HG02970 (cell line): ENCODE data around the gene TMPRSS4.

Source experiments
- ATAC-seq: cut with Tn5 transposase; IDR thresholded peaks from one replicate; pipeline ENCODE4 v1.9.1; 2021; ENCODE audit warnings: mild to moderate bottlenecking, moderate library complexity, moderate number of reproducible peaks; ENCODE audit not compliant: unreplicated experiment, low FRiP score

The TMPRSS4 gene

GRCh38 chr11:118074785-118075184, 2.1 kb upstream of the TMPRSS4 start:
- ATAC-seq, result no peak

GRCh38 chr11:118078911-118079411, 2.1 kb downstream of the TMPRSS4 start:
- no peak for ATAC-seq

DNA sequence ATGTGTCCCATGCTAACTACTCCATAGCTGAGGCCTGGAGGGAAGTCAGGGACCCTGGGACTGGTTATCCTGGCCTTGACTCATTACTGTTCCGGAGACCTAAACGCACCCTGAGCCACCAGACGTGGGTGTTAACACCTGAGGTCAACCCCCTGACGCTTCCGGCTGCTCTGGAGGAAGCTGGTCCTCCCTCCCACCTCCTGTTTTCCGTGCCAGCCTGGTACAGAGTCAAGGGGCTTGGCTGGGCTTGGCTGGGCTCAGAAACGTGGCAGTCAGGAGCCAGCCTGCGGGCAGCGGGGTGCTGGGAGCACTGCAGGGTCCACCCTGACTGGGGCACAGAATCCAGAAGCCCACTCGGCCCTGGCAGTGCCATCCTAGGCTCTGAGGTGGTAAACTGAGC, 2.6 kb downstream of the TMPRSS4 start:
- ATAC-seq, result no peak

DNA sequence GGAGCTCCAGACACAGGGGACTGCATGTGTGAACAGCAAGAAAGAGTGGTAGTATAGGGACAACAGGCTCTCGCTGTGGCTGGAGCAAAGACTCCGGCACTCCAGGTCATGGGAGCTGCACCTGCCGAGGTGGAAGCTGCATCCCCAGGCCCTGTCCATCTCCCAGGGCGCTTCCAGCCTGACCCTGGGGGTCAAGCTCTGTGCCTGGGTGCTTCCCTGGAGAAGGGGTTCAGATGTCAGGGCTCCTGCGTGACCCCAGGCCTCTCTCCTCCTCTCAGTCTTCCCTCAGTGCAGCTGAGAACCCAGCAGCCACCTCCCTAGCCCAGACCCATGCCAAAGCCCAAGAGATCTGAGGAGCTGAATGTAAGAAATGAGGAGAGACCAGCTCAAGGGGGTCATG, 3.4 kb downstream of the TMPRSS4 start:
- no peak for ATAC-seq

GRCh38 chr11:118081241-118081958, 4.5 kb downstream of the TMPRSS4 start:
- no peak for ATAC-seq

DNA sequence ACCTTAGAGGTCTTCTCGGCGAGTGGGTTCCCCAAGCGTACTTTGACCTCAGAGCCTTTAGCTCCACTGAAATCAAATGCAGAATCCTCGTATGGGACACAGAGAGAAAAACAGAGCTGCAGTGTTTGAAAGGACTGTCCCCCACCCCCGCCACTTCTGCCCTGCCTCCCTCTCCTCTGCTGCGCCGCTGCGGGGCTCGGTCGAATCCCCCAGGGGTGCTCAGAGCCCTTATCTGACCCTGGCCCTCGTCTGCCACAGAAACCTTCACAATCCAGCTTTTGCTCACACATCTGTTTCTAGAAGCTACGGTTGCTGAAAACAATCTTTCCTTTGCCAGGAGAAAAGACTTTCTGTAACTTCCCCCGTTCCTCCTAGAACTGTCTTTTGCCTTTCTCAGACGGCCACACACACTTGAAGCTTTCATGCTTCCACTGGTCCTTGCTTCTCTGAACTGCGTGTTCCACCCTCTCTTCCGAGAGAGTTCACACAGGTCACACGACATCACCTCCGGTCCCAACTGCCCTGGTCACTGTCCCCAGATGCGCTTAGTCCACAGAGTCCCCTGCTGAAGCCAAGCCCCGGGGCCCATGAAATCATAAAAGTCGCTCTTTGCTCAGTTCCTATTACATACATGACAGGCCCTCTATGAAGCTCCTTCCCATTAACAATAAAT, 6.1 kb downstream of the TMPRSS4 start:
- ATAC-seq, result no peak

DNA sequence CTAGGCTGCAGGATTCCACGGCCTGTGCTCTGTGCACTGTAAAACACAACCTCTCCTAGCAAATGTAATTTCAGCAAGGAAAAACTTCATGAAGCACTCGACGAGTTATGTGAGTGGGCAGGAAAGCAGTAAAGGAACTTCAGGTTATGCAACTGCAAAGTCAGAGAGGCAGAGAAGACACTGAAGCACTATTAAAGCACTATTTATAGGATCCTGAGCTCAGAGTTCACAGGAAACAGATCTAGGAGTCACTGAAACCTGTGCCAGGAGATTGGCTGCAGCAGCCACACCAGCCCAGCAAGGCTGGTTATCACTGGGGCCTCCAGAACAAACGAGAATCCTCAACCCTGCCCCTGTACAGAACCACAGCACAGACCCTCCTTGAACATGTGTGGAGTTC, 7.4 kb downstream of the TMPRSS4 start:
- no peak for ATAC-seq

DNA sequence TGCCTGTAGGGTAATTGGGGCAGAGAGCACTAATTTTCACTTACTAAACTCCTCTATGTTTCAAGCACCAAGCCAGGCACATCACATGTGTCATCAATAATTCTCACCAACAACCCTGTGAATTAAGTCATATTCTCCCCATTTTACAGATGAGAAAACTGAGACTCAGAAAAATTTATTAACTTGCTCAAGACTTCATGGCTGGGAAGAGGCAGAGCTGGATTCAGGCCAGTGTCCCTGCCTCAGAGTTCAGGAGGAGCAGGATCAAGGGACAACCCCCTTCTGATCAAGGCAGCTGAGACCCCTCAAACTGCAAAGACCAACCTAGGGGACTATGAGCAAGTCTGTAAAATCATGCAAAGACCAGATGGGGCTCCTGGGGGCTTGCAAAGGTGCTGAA, 7.8 kb downstream of the TMPRSS4 start:
- no peak for ATAC-seq

- no peak for ATAC-seq
Observed at GRCh38 chr11:118086913-118087768, 10.3 kb downstream of the TMPRSS4 start, which contains the start of gene SMIM35. SMIM35 (minus strand) TSS chr11:118086963; CDS start chr11:118086757, 206 bp downstream.

DNA sequence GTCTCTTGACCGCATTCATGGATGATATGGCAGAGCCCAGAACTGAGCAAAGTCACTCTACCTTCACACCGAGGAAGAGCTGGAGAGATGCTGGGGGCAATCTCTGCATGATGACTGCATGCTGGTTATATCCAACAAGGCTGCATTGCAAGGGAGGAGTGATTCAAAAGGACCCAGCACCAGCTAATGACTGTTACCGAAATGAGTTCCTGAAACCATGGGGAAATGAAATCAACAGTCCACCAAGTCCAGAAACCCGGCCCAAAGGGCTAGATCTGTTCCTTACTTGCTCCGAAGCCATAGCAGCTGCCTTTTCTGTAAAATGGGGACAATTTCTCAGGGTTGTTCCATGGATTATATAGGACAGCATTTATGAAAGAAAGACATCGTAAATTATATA, 11.1 kb downstream of the TMPRSS4 start:
- no peak for ATAC-seq

- ATAC-seq, result no peak
Observed at GRCh38 chr11:118088531-118088930, 11.7 kb downstream of the TMPRSS4 start.

DNA sequence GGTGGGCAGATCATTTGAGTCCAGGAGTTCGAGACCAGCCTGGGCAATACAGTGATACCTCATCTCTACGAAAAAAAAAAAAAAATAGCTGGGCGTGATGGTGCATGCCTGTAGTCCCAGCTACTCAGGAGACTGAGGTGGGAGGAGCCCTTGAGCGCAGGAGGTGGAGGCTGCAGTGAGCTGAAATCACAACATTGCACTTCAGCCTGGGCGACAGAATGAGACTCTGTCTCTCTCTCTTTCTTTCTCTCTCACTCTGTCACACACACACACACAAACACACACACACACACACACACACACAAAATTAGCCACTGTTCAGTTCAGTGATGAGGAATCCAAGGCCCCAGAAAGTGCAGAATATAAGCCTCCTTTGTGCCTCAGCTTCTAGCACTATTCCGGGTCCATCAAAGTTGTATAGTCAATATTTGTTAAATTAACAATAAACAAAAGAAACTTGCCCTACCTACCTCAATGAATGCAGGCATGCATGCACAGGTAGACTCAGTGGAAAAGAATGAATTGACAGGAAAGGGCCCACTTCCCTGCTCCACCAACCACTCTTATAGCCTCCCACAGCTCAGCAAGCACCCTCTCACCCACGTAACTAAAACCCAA, 13.8 kb downstream of the TMPRSS4 start:
- no peak for ATAC-seq

GRCh38 chr11:118091690-118092089, 14.8 kb downstream of the TMPRSS4 start:
- ATAC-seq, result no peak

GRCh38 chr11:118092907-118093571, 16.2 kb downstream of the TMPRSS4 start:
- no peak for ATAC-seq

GRCh38 chr11:118095493-118095892, 18.6 kb downstream of the TMPRSS4 start:
- no peak for ATAC-seq

- ATAC-seq, result no peak
Observed at GRCh38 chr11:118095967-118096367, 19.1 kb downstream of the TMPRSS4 start.

- ATAC-seq, result no peak
Observed at GRCh38 chr11:118098996-118099837, 22.3 kb downstream of the TMPRSS4 start.

- ATAC-seq, result no peak
Observed at GRCh38 chr11:118099838-118100556, 23.1 kb downstream of the TMPRSS4 start.
